Measurements from ENCODE around the gene ZNF550. TPM values are rescaled to one million over a fixed set of nuclear protein-coding genes. Genes with fewer than 3 reads are reported as not detected.
"Not testable (repeated sequence)": the region's sequence is repeated elsewhere in the genome, so short reads cannot be mapped to it uniquely, and the experiment has no call there.

ZNF550 gene
- total RNA-seq, 1 donor from 2014 or later = 10.4 TPM

- DNase-seq (ENCODE audit: low read depth, low spot score) = peak; percentile 74
- Mint-ChIP-seq H3K36me3 (ENCODE audit: low read depth) (peaks cover 38% of the 10 kb centered on the region), H3K9me3 (peaks cover 21% of the 10 kb centered on the region), H3K27ac (ENCODE audit: unreplicated experiment) (peak within 1 kb of the TSS; percentile 51), H3K4me3 (peak within 1 kb of the TSS; percentile 94), H3K4me1 (peaks cover 19% of the 10 kb centered on the region), H3K27me3 (ENCODE audit: low read depth) (peaks cover 3% of the 10 kb centered on the region)
- no peak for TF ChIP-seq CTCF (conservative IDR thresholded peaks at IDR 0.05)
Measured at GRCh38 chr19:57527136-57527881, 32.4 kb downstream of the ZNF550 start, which contains the start of gene ZNF549. Gene ZNF549 (plus strand): TSS chr19:57527356. CDS start chr19:57527574, 218 bp downstream.

DNA sequence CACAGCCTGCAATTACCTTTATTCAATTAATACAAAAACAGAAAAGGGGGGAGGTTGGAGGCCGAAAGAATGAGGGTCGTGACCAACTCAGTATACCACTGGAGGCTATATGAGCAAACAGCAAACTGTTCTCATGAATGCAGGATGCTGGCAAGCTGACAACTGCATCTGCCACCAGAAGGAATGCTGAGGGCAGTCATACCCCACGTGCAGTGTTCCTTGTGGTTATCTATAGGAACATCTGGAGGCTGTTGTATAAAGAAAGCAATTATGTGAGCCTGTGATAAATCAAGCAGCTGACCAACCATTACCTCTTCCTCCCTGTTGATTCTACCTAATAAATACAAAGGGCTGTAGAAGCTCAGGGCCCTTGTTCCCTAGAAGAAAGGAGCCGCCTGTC, 41.6 kb downstream of the ZNF550 start:
- H3K4me3 Mint-ChIP-seq; DNase-seq (ENCODE audit: low read depth, low spot score); H3K27me3 Mint-ChIP-seq (ENCODE audit: low read depth); H3K27ac Mint-ChIP-seq (ENCODE audit: unreplicated experiment); H3K4me1 Mint-ChIP-seq: not testable (repeated sequence)
- Mint-ChIP-seq H3K36me3 (ENCODE audit: low read depth) (peaks cover 35% of the 10 kb centered on the region), H3K9me3 (peaks cover 29% of the 10 kb centered on the region)

GRCh38 chr19:57515255-57515654, 44.4 kb downstream of the ZNF550 start:
- Mint-ChIP-seq H3K36me3 (ENCODE audit: low read depth) (peaks cover 45% of the 10 kb centered on the region), H3K4me1 (no peaks in the 10 kb centered on the region), H3K9me3 (peaks cover 25% of the 10 kb centered on the region), H3K27ac (ENCODE audit: unreplicated experiment) (no peak overlapping the region), H3K27me3 (ENCODE audit: low read depth) (peaks cover 3% of the 10 kb centered on the region), H3K4me3 (no peak overlapping the region)
- no peak for TF ChIP-seq CTCF (conservative IDR thresholded peaks at IDR 0.05)
- DNase-seq (ENCODE audit: low read depth, low spot score) = no peak

DNA sequence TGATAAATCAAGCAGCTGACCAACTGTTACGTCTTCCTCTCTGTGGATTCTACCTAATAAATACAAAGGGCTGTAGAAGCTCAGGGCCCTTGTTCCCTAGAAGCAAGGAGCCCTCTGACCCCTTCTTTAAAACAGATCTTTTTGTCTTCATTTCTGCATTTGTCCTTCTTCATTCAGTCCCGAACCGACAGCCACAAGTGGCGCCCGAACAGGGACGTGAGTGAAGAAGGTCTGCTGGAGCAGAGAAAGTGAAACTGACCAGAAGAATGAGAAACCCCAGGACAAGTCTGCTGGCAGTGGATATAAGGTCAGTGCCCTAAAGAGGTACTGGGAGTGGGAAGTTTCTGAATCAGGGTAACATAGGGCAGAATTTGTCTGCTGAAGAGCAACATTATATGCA, 46.8 kb downstream of the ZNF550 start:
- no peak for TF ChIP-seq CTCF (conservative IDR thresholded peaks at IDR 0.05)
- no peak overlapping the region for H3K4me3 Mint-ChIP-seq
- peaks cover 30% of the 10 kb centered on the region for H3K9me3 Mint-ChIP-seq
- H3K36me3 Mint-ChIP-seq (ENCODE audit: low read depth) = peaks cover 59% of the 10 kb centered on the region
- H3K27ac Mint-ChIP-seq (ENCODE audit: unreplicated experiment) = no peak overlapping the region
- H3K27me3 Mint-ChIP-seq (ENCODE audit: low read depth) = no peaks in the 10 kb centered on the region
- DNase-seq (ENCODE audit: low read depth, low spot score) = no peak
- H3K4me1 Mint-ChIP-seq = no peaks in the 10 kb centered on the region

- no peaks in the 10 kb centered on the region for H3K27me3 Mint-ChIP-seq (ENCODE audit: low read depth)
Measured at GRCh38 chr19:57511484-57511883, 48.2 kb downstream of the ZNF550 start.

More at GRCh38 chr19:57511484-57511883, 48.2 kb downstream of the ZNF550 start:
- DNase-seq (ENCODE audit: low read depth, low spot score) = no peak
- H3K36me3 Mint-ChIP-seq (ENCODE audit: low read depth) = peaks cover 69% of the 10 kb centered on the region
- peaks cover 30% of the 10 kb centered on the region for H3K9me3 Mint-ChIP-seq
- H3K27ac Mint-ChIP-seq (ENCODE audit: unreplicated experiment) = no peak overlapping the region
- H3K4me3 Mint-ChIP-seq = no peak overlapping the region
- TF ChIP-seq CTCF (conservative IDR thresholded peaks at IDR 0.05) = no peak
- H3K4me1 Mint-ChIP-seq = no peaks in the 10 kb centered on the region

Data from neural crest cell (in vitro differentiated cells).